GM04504 (cell line): Measurements from ENCODE around the gene FIBP.

Source experiments
- DNase-seq: peaks from one replicate; pipeline ENCODE4 v3.0.0-alpha.2; 2012; ENCODE audit warnings: low read depth

The FIBP gene

GRCh38 chr11:65844231-65844872, 43.9 kb downstream of the FIBP start:
- DNase-seq, result no peak

DNA sequence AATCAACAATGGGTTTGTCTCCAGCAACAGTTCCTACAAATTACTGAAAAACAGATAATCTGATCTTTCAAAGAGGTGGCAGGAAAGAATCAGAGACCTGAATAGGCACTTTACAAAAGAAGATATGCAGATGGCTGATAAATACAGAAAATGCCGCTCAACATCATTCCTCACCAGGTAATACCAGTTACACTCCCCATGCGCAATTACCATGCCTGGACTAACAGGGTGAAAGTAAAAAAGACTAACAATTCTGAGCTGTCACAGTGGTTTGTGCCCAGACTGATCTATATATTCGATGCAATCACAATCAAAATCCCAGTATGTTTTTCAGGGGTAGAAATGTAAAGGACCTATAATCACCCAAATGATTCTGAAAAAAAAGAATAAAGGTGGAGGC, 44.5 kb downstream of the FIBP start:
- no peak for DNase-seq

GRCh38 chr11:65842144-65842543, 46.1 kb downstream of the FIBP start:
- no peak for DNase-seq

DNA sequence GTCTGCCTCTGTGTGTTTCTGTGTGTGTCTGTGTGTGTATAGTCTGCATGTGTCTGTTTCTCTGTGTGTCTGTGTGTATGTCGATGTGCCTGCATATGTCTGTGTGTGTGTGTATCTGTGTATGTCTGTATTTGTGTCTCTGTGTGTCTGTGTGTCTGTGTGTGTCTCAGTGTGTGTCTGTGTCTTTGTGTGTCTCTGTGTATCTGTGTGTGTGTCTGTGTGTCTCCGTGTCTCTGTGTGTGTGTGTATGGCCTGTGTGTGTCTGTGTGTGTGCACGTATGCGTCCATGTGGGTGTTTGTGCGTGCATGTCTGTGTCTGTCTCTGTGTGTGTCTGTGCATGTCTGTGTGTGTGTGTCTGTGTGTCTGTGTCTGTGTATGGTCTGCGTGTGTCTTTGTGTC, 54.1 kb downstream of the FIBP start:
- no peak for DNase-seq
